Common myeloid progenitor, CD34-positive (primary cell): Measurements from ENCODE around the gene ROCK1.
"Not testable (repeated sequence)": the region's sequence is repeated elsewhere in the genome, so short reads cannot be mapped to it uniquely, and the experiment has no call there.

Experiments used
- CTCF ChIA-PET: fragments of 350-600 bp; sonication (Branson Sonifier 250); formaldehyde crosslinking; loops from one replicate; lab custom pipeline; 2021; ENCODE audit warnings: antibody characterized with exemption; lab: Charles Lee
- POLR2A ChIA-PET: fragments of 350-600 bp; sonication (Branson Sonifier 250); formaldehyde crosslinking; loops from one replicate; lab custom pipeline; 2021; ENCODE audit warnings: antibody characterized with exemption; lab: Charles Lee
- DNase-seq, 3 donors: peaks; one replicate each; pipeline versions ENCODE4 v3.0.0 to v3.0.0-alpha.2; 2013
- H3K27ac ChIP-seq, 2 experiments: 1 replicate in 1 of 2; 2 replicates in 1 of 2; pipeline ENCODE4 v1.7.0; 2013; ENCODE audit warnings: inconsistent platforms in 2 of 2, low read length in 2 of 2, mild to moderate bottlenecking in 2 of 2, low read depth in 1 of 2, moderate library complexity in 1 of 2; ENCODE audit not compliant: severe bottlenecking in 2 of 2, insufficient read depth in 1 of 2, poor library complexity in 1 of 2
- H3K27me3 ChIP-seq, 5 experiments: replicated peaks in 2 of 5; 1 replicate in 3 of 5; 2 replicates in 2 of 5; pipeline versions ENCODE4 v1.6.1 to v1.7.0; 2013; ENCODE audit warnings: low read length in 4 of 5, mild to moderate bottlenecking in 2 of 5, moderate library complexity in 2 of 5, inconsistent platforms in 1 of 5; ENCODE audit not compliant: insufficient read depth in 5 of 5, control insufficient read depth in 4 of 5
- H3K36me3 ChIP-seq, 4 experiments: 1 replicate in 2 of 4; 2 replicates in 2 of 4; pipeline versions ENCODE4 v1.6.1 to v1.7.0; 2013; ENCODE audit warnings: low read length in 3 of 4, control low read depth in 1 of 4, mild to moderate bottlenecking in 1 of 4; ENCODE audit not compliant: control insufficient read depth in 4 of 4, insufficient read depth in 4 of 4
- H3K4me1 ChIP-seq, 4 experiments: 1 replicate in 3 of 4; 2 replicates in 1 of 4; pipeline versions ENCODE4 v1.6.1 to v1.7.1; 2013; ENCODE audit warnings: low read length in 3 of 4, mild to moderate bottlenecking in 3 of 4, control low read depth in 1 of 4, inconsistent platforms in 1 of 4, moderate library complexity in 1 of 4; ENCODE audit not compliant: control insufficient read depth in 4 of 4, insufficient read depth in 4 of 4; ENCODE audit errors: control extremely low read depth in 1 of 4
- H3K4me3 ChIP-seq, 7 experiments: 1 replicate in 4 of 7; 2 replicates in 3 of 7; pipeline versions ENCODE4 v1.5.1 to v1.7.0; 2013; ENCODE audit warnings: mild to moderate bottlenecking in 7 of 7, low read length in 6 of 7, moderate library complexity in 6 of 7, inconsistent platforms in 2 of 7, low read depth in 2 of 7, control low read depth in 1 of 7; ENCODE audit not compliant: insufficient read depth in 4 of 7, control insufficient read depth in 1 of 7; ENCODE audit errors: extremely low read depth in 1 of 7
- H3K9me3 ChIP-seq, 5 experiments: 1 replicate in 4 of 5; 2 replicates in 1 of 5; pipeline versions ENCODE4 v1.6.1 to v1.7.1; 2013; ENCODE audit warnings: low read length in 4 of 5, mild to moderate bottlenecking in 2 of 5, inconsistent platforms in 1 of 5, low read depth in 1 of 5, moderate library complexity in 1 of 5; ENCODE audit not compliant: control insufficient read depth in 4 of 5, insufficient read depth in 2 of 5; ENCODE audit errors: control extremely low read depth in 1 of 5
- WGBS: methylation state at CpG from one replicate; pipeline ENCODE4 v1.1.5; 2013; ENCODE audit not compliant: insufficient coverage; 5-methylcytosine and 5-hydroxymethylcytosine counted together

ROCK1 gene

DNA sequence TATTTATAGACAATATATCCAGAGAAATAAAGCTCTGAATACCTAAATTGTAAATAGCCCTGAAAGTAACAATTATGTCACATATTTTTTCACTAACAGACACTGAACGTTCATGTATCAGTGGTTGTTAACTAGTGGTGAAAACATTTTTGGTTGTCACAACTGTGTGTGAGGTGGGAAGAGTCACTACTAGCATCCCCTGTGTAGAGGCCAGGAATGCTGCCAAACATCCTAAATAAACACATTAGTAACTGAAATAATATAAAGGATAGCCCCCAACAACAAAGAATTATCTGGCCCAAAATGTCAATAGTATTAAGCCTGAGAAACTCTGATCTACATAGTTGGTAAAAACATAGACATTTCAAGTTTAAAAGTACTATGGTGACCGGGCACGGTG lies 64.5 kb downstream of the ROCK1 start:
- Histone ChIP-seq H3K4me3 (no peak overlapping the region), H3K9me3 (no peaks in the 10 kb centered on the region), H3K4me1 (peaks cover 0 to 13% (median 4%) of the 10 kb centered on the region in 4 experiments), H3K36me3 (peaks cover 0 to 25% (median 12%) of the 10 kb centered on the region in 4 experiments), H3K27me3 (no peaks in the 10 kb centered on the region), H3K27ac (no peak overlapping the region)
- DNase-seq: no peak
- POLR2A ChIA-PET: no interaction called here
- WGBS: 100% methylated on average over 1 of the region's 3 CpGs
- CTCF ChIA-PET: interaction anchor here (0.6 kb wide), 1 partner anchor 47 kb away, joined by 3 read pairs; no protein-coding TSS in a partner anchor

DNA sequence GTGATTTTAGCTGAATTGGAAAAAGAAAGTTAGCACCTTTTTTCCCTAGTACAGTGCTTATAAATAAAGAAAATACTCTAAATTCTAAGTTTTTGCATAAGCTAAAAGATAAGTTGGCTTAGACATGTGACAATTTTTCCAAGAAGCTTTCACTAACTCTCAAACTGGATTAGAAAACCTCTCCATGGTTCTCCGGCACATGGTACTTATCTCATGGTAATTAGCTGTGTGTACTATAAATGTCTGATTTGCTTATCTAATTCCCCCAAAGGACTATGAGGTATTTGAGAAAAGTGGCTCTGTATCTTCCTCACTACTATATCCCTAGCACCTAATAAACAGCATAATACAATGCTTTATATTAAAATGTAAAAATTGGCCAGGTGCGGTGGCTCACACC lies 71.1 kb downstream of the ROCK1 start:
- Histone ChIP-seq H3K27ac (no peak overlapping the region), H3K27me3 (no peaks in the 10 kb centered on the region), H3K4me1 (no peaks in the 10 kb centered on the region), H3K36me3 (peaks cover 4 to 51% (median 31%) of the 10 kb centered on the region in 4 experiments), H3K9me3 (no peaks in the 10 kb centered on the region), H3K4me3 (no peak overlapping the region)
- no peak for DNase-seq
- POLR2A ChIA-PET: no interaction called here
- no CpG with 5 or more reads among the region's 2 CpGs for WGBS
- CTCF ChIA-PET: interaction anchor here (0.7 to 1.6 kb wide), 2 partner anchors 9 to 70 kb away, joined by 3 read pairs; no protein-coding TSS in a partner anchor

DNA sequence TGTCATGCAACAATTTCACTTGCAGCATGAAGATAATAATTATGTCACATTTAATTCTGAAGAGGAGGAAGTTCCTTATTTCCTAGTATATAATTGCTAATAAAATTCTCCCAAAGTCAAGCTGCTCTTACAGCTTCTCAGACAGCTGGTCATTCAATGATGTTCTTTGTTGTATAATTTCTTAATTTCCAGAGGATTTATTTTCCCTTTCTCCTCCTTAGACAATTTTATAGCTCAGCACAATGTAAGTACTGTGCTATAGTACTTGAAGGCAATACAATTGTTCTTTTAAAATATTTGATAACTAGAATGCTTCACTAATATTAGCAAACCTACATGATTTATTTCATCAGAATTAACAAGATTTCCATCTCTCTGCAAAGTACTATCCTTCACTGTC lies 73.4 kb downstream of the ROCK1 start:
- no peak overlapping the region for H3K4me3 ChIP-seq
- CTCF ChIA-PET: interaction anchor here (0.7 kb wide), 1 partner anchor 39 kb away, joined by 3 read pairs; no protein-coding TSS in a partner anchor
- no peaks in the 10 kb centered on the region for H3K4me1 ChIP-seq
- DNase-seq: no peak
- H3K27ac ChIP-seq: no peak overlapping the region
- POLR2A ChIA-PET: no interaction called here
- no peaks in the 10 kb centered on the region for H3K27me3 ChIP-seq
- peaks cover 4 to 53% (median 29%) of the 10 kb centered on the region in 4 experiments for H3K36me3 ChIP-seq
- H3K9me3 ChIP-seq: peaks cover 0 to 9% (median 0%) of the 10 kb centered on the region in 5 experiments

DNA sequence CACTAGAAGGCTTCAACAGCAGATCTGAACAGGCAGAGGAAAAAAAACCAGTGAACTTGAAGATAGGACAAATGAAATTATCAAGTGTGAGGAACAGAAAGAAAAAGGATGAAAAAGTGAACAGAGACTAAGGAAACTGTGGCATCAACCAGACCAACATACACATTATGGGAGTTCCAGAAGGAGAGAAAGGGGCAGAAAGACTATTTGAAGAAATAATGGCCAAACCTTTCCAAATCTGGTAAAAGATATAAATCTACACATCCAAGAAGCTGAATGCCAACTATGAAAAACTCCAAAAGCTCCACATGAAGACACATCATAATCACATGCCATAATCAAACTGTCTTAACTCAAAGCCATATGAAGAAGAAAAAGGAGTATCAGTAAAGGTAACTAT lies 79.8 kb downstream of the ROCK1 start:
- Histone ChIP-seq H3K4me3 (peak overlapping the region in 1 of 7 experiments; percentile 6), H3K27ac (no peak overlapping the region), H3K4me1 (no peaks in the 10 kb centered on the region), H3K9me3 (peaks cover 0 to 24% (median 5%) of the 10 kb centered on the region in 5 experiments), H3K36me3 (peaks cover 13 to 70% (median 25%) of the 10 kb centered on the region in 4 experiments), H3K27me3 (no peaks in the 10 kb centered on the region)
- ChIA-PET CTCF (interaction anchor here (0.6 to 2.2 kb wide), 6 partner anchors 9 to 470 kb away, joined by 3 to 6 read pairs (median 3); no protein-coding TSS in a partner anchor), POLR2A (no interaction called here)
- DNase-seq: no peak

GRCh38 chr18:21018257-21018656 lies 93.4 kb downstream of the ROCK1 start:
- DNase-seq, H3K4me3 ChIP-seq, H3K27me3 ChIP-seq, CTCF ChIA-PET, H3K27ac ChIP-seq, H3K9me3 ChIP-seq, POLR2A ChIA-PET, H3K4me1 ChIP-seq: not testable (repeated sequence)
- WGBS: 95% methylated on average over 4 of the region's 13 CpGs
- peaks cover 19 to 61% (median 39%) of the 10 kb centered on the region in 4 experiments for H3K36me3 ChIP-seq

- no peaks in the 10 kb centered on the region for H3K4me1 ChIP-seq
- no peaks in the 10 kb centered on the region for H3K27me3 ChIP-seq
- ChIA-PET CTCF (interaction anchor here (1.4 kb wide), 1 partner anchor 19 kb away, joined by 3 read pairs; no protein-coding TSS in a partner anchor), POLR2A (no interaction called here)
- peaks cover 2 to 20% (median 9%) of the 10 kb centered on the region in 5 experiments for H3K9me3 ChIP-seq
- H3K27ac ChIP-seq: no peak overlapping the region
- no peak overlapping the region for H3K4me3 ChIP-seq
- peaks cover 39 to 74% (median 56%) of the 10 kb centered on the region in 4 experiments for H3K36me3 ChIP-seq
- DNase-seq: peak in 2 of 3 donors; percentile 20 to 43
These were observed 99.3 kb downstream of the ROCK1 start for GRCh38 chr18:21012308-21012707.

- POLR2A ChIA-PET: no interaction called here
These were observed 106.9 kb downstream of the ROCK1 start for GRCh38 chr18:21004726-21005125.

More at GRCh38 chr18:21004726-21005125, 106.9 kb downstream of the ROCK1 start:
- Histone ChIP-seq H3K4me3 (peak overlapping the region in 1 of 7 experiments; percentile 19), H3K4me1 (peaks cover 0 to 13% (median 8%) of the 10 kb centered on the region in 4 experiments), H3K27me3 (no peaks in the 10 kb centered on the region), H3K36me3 (peaks cover 16 to 55% (median 42%) of the 10 kb centered on the region in 4 experiments), H3K9me3 (no peaks in the 10 kb centered on the region), H3K27ac (peak overlapping the region in 1 of 2 experiments; percentile 41)
- peak in 2 of 3 donors; percentile 13 to 30 for DNase-seq
- CTCF ChIA-PET: interaction anchor here (1.3 kb wide), 1 partner anchor 174 kb away, joined by 4 read pairs; no protein-coding TSS in a partner anchor
